Right forelimb (tissue), 1 donor: ENCODE results near the gene YIF1A.
"Not testable (repeated sequence)": the region's sequence is repeated elsewhere in the genome, so short reads cannot be mapped to it uniquely, and the experiment has no call there.

ENCODE experiments used
- DNase-seq: peaks from one replicate; pipeline ENCODE4 v3.0.0-alpha.2; 2018

Gene YIF1A

GRCh38 chr11:66268244-66268951 lies 20.5 kb downstream of the YIF1A start, which contains the start of gene RAB1B:
Gene RAB1B (plus strand): TSS chr11:66268639. CDS start chr11:66268680, 41 bp downstream.
- peak; percentile 100 for DNase-seq

- DNase-seq: peak; percentile 97
These were observed 21.3 kb downstream of the YIF1A start for GRCh38 chr11:66267379-66268243.

GRCh38 chr11:66267039-66267378 lies 21.9 kb downstream of the YIF1A start:
- DNase-seq: no peak

GRCh38 chr11:66266378-66267038 lies 22.4 kb downstream of the YIF1A start:
- no peak for DNase-seq

- DNase-seq: no peak
These were observed 23.2 kb downstream of the YIF1A start for GRCh38 chr11:66265531-66266377.

- no peak for DNase-seq
These were observed 24.0 kb downstream of the YIF1A start for GRCh38 chr11:66264914-66265313.

- no peak for DNase-seq
These were observed 24.6 kb downstream of the YIF1A start for GRCh38 chr11:66264383-66264782.

GRCh38 chr11:66263785-66264184 lies 25.2 kb downstream of the YIF1A start:
- DNase-seq: no peak

- DNase-seq: no peak
These were observed 25.7 kb downstream of the YIF1A start for GRCh38 chr11:66263231-66263630.

GRCh38 chr11:66262696-66263095 lies 26.2 kb downstream of the YIF1A start:
- no peak for DNase-seq

- DNase-seq: no peak
These were observed 26.8 kb downstream of the YIF1A start for GRCh38 chr11:66262191-66262590.

- no peak for DNase-seq
These were observed 27.4 kb downstream of the YIF1A start for GRCh38 chr11:66261578-66261977.

GRCh38 chr11:66259956-66260355 lies 29.0 kb downstream of the YIF1A start:
- DNase-seq: no peak

- DNase-seq: no peak
These were observed 29.7 kb downstream of the YIF1A start for GRCh38 chr11:66259225-66259624.

- DNase-seq: no peak
These were observed 30.5 kb downstream of the YIF1A start for GRCh38 chr11:66258473-66258893.

- DNase-seq: not testable (repeated sequence)
These were observed 35.9 kb downstream of the YIF1A start for GRCh38 chr11:66253081-66253480.

- DNase-seq: no peak
These were observed 37.1 kb downstream of the YIF1A start for GRCh38 chr11:66251809-66252208.

GRCh38 chr11:66248903-66249302 lies 40.0 kb downstream of the YIF1A start:
- no peak for DNase-seq

- DNase-seq: no peak
These were observed 41.1 kb downstream of the YIF1A start for GRCh38 chr11:66247801-66248200.

- DNase-seq: no peak
These were observed 41.6 kb downstream of the YIF1A start for GRCh38 chr11:66247295-66247694.

- peak; percentile 57 for DNase-seq
These were observed 45.0 kb downstream of the YIF1A start for GRCh38 chr11:66243782-66244535.
